ENCODE data around the gene CERKL.

Gene CERKL

DNA sequence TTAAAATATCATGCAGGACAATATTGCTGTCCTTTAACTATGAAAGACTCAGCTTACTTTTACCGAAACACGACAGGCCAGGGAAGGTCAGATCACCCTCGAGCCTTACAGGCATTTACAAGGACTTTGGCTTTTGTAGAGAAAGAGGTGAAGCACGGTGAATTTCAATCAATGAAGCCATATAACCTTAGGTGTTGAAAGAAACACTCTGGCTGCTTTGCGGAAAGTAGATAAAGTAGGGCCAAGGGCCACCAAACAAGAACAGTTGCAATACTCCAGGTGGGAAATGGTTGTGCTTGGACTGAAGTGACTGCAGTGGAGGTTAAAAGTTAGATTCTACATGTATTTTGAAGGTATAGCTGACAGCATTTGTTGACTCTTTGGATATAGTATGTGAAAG, 80.5 kb downstream of the CERKL start:
- DNase-seq (ENCODE audit: low read depth, low spot score) = no peak

- no peak for DNase-seq (ENCODE audit: low read depth, low spot score)
Measured at GRCh38 chr2:181575650-181576025, 81.3 kb downstream of the CERKL start.

- DNase-seq (ENCODE audit: low read depth, low spot score) = no peak
Measured at GRCh38 chr2:181575024-181575649, 81.8 kb downstream of the CERKL start.

DNA sequence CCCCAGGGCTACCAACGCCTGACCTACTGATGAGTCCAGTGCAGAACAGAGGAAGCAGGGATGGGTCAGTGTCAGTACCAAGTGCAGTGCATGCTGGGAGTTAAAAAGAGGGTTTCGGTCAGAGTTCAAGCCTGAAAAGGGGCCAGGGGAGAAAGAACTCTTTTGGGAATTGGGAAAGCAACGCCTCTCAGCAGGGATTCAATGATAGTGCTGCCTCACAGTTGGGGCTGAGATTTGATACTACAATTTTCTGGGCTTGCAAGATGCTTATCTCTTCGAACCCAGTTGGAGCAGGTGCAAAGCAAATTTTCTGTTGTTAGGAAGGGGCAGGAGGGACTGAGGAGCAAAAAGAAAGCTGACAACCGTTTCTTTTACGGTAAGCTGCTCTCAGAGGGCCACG, 82.6 kb downstream of the CERKL start:
- DNase-seq (ENCODE audit: low read depth, low spot score) = no peak

DNA sequence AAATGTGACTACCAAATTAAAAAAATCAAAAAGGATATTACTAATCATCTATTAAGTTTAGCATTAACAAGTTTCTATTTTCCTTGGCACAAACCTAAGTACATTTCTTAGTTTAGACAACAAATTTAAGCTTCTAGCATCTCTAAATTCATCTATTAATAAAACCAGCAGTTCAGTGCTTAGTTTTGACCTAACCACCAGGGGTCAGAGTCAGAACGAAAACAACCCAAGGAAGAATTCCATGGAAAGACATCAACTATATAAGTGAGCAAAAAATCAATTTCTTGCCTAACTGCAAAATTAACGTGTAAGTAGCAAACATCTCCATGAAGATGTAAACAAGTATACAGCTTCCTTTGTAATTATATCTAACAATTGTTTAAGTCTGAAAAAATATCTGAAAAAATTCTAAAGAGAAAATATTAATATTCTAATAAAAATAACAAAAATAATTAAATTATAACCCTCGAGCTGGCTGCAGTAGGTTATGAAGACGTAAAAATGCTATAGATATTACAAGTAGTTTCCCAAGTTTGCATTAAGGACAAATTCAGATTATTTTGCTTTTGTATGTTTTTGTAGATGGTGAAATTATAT, 83.7 kb downstream of the CERKL start:
- DNase-seq (ENCODE audit: low read depth, low spot score) = no peak

GRCh38 chr2:181570833-181571661, 85.9 kb downstream of the CERKL start:
- DNase-seq (ENCODE audit: low read depth, low spot score) = no peak

DNA sequence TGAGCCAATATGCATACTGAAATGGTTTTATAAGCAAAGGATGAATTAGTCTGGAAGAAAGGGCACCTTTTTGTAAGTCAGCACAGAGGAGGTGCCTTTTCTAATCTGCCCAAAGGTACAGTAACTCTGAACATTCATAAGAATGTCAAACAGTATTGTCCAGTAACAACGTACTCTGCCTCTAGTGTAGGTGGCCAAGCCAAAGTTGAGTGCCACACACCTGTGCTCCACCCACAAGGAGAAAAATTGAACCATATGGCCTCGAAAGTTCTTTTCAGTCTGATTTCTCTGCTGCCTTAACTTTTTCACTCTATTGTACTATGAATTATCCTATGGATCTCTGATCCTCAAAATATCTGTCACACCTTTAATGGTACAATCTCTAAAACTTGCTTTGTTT, 86.8 kb downstream of the CERKL start:
- DNase-seq (ENCODE audit: low read depth, low spot score) = no peak

DNA sequence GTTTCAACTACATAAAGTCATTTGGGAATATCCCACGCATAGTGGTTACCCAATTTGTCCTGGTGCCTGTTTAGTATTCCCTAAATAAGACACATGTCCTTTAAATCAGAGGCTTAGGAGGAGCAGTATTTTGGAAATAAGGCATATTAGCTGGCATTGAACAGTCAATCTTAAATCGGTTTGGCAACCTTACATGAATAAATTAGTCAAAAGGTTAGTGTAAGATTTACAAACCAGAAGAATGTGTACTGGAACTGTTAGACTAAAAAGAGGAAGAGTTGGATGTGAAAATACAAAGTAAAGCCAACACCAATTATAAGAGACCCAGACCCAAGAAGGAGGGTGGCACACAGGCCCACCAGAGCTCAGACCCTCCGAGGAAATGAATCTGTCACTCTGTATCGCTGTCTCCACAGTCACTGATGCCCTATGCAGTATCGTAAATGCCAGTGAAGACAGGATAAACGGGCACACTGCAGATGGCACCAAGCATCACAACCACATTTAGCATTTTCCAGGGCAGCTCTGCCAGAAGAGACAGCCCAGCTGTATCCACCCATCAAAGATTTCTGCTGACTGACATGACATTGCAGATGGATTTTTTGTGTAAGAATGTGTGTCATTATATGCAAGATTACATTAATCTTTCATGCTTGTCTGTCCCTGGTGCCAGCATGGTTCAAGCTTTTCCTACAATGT, 90.4 kb downstream of the CERKL start:
- DNase-seq (ENCODE audit: low read depth, low spot score) = no peak

GRCh38 chr2:181563101-181563692, 93.7 kb downstream of the CERKL start:
- DNase-seq (ENCODE audit: low read depth, low spot score) = no peak

DNA sequence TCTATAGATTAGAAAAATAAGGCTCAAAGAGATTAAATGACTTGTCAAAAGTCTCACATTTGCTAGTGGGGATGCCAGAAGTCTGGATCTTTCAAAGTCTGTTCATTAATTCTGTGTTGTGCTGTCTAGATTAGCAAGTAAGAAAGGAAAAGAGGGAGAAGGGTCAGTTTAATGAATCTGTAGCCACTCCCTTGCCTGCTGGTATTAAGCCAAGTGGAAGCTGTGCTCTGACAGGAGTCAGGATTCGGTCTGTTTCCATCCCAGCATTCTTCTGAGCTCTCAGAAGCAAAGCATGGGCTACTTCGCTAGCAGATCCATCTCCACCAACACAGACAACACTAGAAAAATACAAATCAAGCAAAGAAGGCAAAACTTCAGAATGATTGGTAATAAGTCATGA, 98.5 kb downstream of the CERKL start:
- no peak for DNase-seq (ENCODE audit: low read depth, low spot score)

DNA sequence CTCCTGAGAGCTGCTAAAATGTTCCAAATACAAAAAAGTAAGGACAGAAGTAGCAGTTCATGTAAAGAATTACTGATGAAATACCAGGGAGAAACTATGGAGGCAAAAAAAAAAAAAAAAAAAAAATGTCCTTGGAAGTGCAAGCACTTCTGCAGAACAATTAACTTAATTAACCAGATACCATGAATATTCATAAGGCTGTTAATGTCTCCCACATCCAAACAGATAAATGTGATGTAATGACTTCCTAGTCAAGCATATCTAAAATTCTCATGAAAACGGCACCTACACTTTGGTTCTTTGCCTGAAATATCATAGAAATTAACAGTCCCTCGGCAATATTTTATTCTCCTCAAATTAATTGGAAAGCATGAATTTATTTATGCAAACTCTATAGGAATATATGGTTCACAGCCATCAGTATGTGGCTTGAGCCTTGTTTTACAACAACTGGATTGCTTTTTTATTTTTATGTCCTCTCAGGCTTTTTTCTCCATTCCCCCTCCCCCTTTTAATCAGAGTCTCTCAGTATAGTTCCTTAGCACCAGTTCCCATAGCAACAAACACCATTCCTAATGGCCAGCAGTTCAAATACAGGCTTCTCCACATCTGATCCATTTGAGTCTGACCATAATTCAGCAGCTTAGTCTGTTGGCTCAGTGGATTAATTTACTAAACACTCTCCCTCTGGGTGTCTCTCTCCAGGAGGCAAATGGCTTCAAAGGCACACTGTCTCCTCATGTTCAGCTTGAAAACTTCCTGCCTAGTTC, 102.7 kb downstream of the CERKL start:
- no peak for DNase-seq (ENCODE audit: low read depth, low spot score)

DNA sequence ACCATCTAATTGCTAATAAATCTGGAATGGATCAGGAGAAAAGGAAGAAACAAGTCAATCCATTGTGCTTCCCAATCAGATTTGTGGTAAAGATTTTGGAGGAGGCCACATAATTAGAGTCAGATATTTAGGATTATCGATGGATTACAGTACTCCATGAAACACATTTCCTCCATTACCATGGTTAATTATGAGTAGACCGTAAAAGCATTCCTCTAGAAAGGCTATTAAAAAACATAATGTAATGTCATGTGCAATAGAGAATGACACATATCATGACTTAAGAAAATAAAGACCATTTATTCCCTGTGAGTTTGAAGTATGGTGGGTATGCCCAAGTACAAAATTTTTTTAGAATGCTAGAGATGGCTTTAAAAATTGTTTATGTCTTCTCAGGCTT, 103.7 kb downstream of the CERKL start:
- DNase-seq (ENCODE audit: low read depth, low spot score) = no peak

- DNase-seq (ENCODE audit: low read depth, low spot score) = no peak
Measured at GRCh38 chr2:181552808-181553207, 104.1 kb downstream of the CERKL start.

DNA sequence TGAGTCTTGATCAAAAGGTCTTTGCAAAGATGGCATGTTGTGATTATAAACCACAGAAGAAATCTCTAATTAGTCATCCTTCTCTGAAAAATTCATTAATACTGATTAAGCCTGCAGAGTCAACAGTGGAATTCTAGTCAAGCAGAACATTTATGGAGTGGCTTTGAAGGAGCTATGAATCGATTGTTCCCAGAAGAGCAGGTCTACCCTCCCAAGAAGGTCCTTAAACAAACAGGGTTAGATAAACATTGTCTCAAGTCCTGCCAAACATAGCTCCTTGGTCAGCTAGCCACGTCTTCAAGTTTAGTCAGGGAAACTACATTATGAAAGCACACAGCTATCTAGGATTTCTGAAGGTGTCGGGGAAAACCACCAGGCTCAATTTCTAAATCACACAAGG, 110.8 kb downstream of the CERKL start:
- DNase-seq (ENCODE audit: low read depth, low spot score) = no peak

GRCh38 chr2:181542170-181542569, 114.7 kb downstream of the CERKL start:
- DNase-seq (ENCODE audit: low read depth, low spot score) = no peak

DNA sequence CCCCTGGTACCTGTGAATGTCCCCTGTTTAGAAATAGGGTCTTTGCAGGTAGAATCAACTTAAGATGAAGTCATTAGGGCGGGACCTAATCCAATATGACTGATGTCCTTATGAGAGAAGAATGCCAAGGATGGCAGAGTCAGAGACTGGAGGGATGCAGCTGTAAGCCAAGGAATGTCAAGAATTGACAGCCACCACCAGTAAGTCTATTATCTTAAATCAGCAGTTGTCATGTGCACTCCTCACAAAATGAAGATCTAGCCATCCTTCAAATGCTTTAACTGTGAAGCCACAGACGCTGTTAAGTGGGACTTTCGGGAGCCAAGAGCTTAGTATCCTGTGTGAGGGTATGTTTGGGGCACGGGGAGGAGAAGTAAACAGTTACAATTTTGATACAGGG, 116.5 kb downstream of the CERKL start:
- no peak for DNase-seq (ENCODE audit: low read depth, low spot score)

GRCh38 chr2:181536730-181537129, 120.2 kb downstream of the CERKL start:
- no peak for DNase-seq (ENCODE audit: low read depth, low spot score)

DNA sequence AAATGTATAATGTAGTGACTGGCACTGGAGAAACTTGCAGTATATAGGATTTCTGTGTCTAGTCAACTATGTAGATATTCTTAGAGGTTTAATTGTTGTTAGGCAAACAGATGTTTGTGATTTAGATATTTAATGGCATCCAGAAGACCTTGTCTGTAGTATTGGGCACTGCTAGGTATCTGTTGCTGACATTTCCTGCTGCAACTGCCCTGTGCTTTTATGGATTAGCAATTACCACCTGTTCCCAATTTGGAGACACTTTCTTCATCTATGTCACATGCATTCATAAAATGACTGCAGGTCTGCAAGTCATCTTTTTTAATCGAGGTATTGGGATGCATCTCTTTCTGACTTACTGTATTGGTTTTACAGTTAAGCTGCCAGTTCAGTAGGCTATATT, 128.5 kb downstream of the CERKL start:
- no peak for DNase-seq (ENCODE audit: low read depth, low spot score)

DNA sequence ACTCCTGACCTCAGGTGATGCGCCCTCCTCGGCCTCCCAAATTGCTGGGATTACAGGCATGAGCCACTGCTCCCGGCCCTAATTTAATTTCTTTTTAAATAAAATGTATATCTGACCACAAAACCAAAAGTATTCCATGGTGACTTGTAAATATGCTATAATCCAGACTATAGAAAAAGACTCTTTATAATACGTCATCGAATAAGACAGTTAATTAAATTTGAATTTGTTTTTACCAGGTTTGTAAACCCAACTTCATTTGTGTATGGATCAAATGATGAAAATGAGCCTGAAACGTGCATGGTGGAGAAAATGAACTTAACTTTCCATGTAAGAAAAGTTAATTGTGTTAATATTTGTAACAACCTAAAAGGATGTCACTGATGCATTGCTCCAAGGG, 129.8 kb downstream of the CERKL start:
- no peak for DNase-seq (ENCODE audit: low read depth, low spot score)

GRCh38 chr2:181526014-181526413, 130.9 kb downstream of the CERKL start:
- DNase-seq (ENCODE audit: low read depth, low spot score) = no peak

- DNase-seq (ENCODE audit: low read depth, low spot score) = no peak
Measured at GRCh38 chr2:181523756-181524155, 133.1 kb downstream of the CERKL start.
